Measurements from ENCODE around the gene ZCCHC4.

Gene ZCCHC4

GRCh38 chr4:25312496-25313200, at the start of gene ZCCHC4:
ZCCHC4 (plus strand) TSS chr4:25312774; CDS start chr4:25312810, 36 bp downstream.
- DNase-seq (ENCODE audit: low read depth): peak; percentile 97
- H3K4me3 ChIP-seq (ENCODE audit: low read depth, low read length): peak within 1 kb of the TSS; percentile 92
- TF ChIP-seq MYC (IDR thresholded peaks at IDR 0.05; ENCODE audit: low read depth, low read length) (peak; percentile 74), CTCF (IDR thresholded peaks at IDR 0.05; ENCODE audit: low read depth, low read length) (peak; percentile 100), POLR2A (IDR thresholded peaks at IDR 0.05; ENCODE audit: extremely low read depth, insufficient read length) (peak; percentile 72)
- TF ChIP-seq, protein P1, sequence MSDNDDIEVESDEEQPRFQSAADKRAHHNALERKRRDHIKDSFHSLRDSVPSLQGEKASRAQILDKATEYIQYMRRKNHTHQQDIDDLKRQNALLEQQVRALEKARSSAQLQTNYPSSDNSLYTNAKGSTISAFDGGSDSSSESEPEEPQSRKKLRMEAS (IDR thresholded peaks at IDR 0.05; ENCODE audit: low read depth, low read length): peak; percentile 45; the same call in 1 of the 2 replicates

GRCh38 chr4:25271866-25272265, 40.7 kb upstream of the ZCCHC4 start:
- no peak for DNase-seq (ENCODE audit: low read depth)

DNA sequence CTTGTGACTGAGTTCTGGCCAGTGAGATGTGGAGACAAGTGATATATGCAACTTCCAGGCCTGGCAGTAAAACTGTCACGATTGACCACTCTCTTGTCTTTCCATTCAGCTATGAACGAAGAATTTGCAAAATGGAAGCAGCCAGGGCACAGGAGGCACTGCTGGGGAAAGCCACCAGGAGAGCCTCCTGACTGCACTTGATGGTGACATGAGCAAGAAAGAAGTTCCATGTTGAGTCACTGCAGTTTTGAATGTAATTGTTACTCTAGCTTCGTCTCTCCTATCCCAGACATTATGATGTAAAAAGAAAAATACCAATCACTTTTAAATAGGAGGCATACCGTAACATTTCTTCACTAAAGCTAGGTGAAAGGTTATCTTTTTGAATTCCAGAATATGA, 32.4 kb upstream of the ZCCHC4 start:
- no peak overlapping the region for H3K4me3 ChIP-seq (ENCODE audit: low read depth, low read length)
- no peak for TF ChIP-seq POLR2A (IDR thresholded peaks at IDR 0.05; ENCODE audit: extremely low read depth, insufficient read length)
- TF ChIP-seq, protein P1 (IDR thresholded peaks at IDR 0.05; ENCODE audit: low read depth, low read length): no peak
- TF ChIP-seq MYC (IDR thresholded peaks at IDR 0.05; ENCODE audit: low read depth, low read length): no peak
- no peak for TF ChIP-seq CTCF (IDR thresholded peaks at IDR 0.05; ENCODE audit: low read depth, low read length)
- no peak for DNase-seq (ENCODE audit: low read depth)

More at GRCh38 chr4:25271866-25272265, 40.7 kb upstream of the ZCCHC4 start:
- H3K4me3 ChIP-seq (ENCODE audit: low read depth, low read length): no peak overlapping the region
- TF ChIP-seq, protein P1 (IDR thresholded peaks at IDR 0.05; ENCODE audit: low read depth, low read length): no peak
- no peak for TF ChIP-seq CTCF (IDR thresholded peaks at IDR 0.05; ENCODE audit: low read depth, low read length)
- no peak for TF ChIP-seq MYC (IDR thresholded peaks at IDR 0.05; ENCODE audit: low read depth, low read length)
- TF ChIP-seq POLR2A (IDR thresholded peaks at IDR 0.05; ENCODE audit: extremely low read depth, insufficient read length): no peak

GRCh38 chr4:25283948-25284347, 28.6 kb upstream of the ZCCHC4 start:
- TF ChIP-seq POLR2A (IDR thresholded peaks at IDR 0.05; ENCODE audit: extremely low read depth, insufficient read length) (no peak), CTCF (IDR thresholded peaks at IDR 0.05; ENCODE audit: low read depth, low read length) (no peak), MYC (IDR thresholded peaks at IDR 0.05; ENCODE audit: low read depth, low read length) (no peak)
- TF ChIP-seq, protein P1 (IDR thresholded peaks at IDR 0.05; ENCODE audit: low read depth, low read length): no peak
- H3K4me3 ChIP-seq (ENCODE audit: low read depth, low read length): no peak overlapping the region
- no peak for DNase-seq (ENCODE audit: low read depth)

DNA sequence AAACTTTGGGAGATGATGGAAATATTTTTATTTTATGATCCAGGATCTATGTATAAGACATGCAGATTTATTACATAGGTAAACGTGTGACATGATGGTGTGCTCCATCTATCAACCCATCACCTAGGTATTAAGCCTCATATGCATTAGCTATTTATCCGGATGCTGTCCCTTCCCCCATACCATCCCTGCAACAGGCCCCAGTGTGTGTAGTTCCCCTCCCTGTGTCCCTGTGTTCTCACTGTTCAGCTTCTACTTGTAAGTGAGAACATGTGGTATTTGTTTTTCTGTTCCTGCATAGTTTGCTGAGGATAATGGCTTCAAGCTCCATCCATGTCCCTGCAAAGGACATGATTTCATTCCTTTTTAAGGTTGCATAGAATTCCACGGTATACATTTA, 28.1 kb upstream of the ZCCHC4 start:
- DNase-seq (ENCODE audit: low read depth): no peak
- TF ChIP-seq POLR2A (IDR thresholded peaks at IDR 0.05; ENCODE audit: extremely low read depth, insufficient read length) (no peak), CTCF (IDR thresholded peaks at IDR 0.05; ENCODE audit: low read depth, low read length) (no peak), MYC (IDR thresholded peaks at IDR 0.05; ENCODE audit: low read depth, low read length) (no peak)
- TF ChIP-seq, protein P1 (IDR thresholded peaks at IDR 0.05; ENCODE audit: low read depth, low read length): no peak
- H3K4me3 ChIP-seq (ENCODE audit: low read depth, low read length): no peak overlapping the region

Measured in NB4 (cell line).